WTC11 (cell line): ENCODE results near the gene NCF2.

Experiments used
- IRF2 ChIP-seq: sonication (generic); formaldehyde crosslinking; IDR thresholded peaks from 2 replicates; pipeline ENCODE4 v1.8.0; 2022; ENCODE audit warnings: low read depth, missing genetic modification reagents, borderline replicate concordance
- JUN ChIP-seq: sonication (generic); formaldehyde crosslinking; IDR thresholded peaks from 2 replicates; pipeline ENCODE4 v1.8.0; 2023; ENCODE audit warnings: mild to moderate bottlenecking, missing genetic modification reagents
- NR1H2 ChIP-seq: sonication (generic); formaldehyde crosslinking; IDR thresholded peaks from 2 replicates; pipeline ENCODE4 v1.9.0; 2021; ENCODE audit warnings: mild to moderate bottlenecking, moderate library complexity, missing genetic modification reagents
- ZNF138 ChIP-seq: sonication (generic); formaldehyde crosslinking; conservative IDR thresholded peaks from 2 replicates; pipeline ENCODE4 v1.8.1; 2022; ENCODE audit warnings: mild to moderate bottlenecking, moderate library complexity, missing genetic modification reagents
- TF ChIP-seq, protein P1 (sequence below): sonication (generic); formaldehyde crosslinking; IDR thresholded peaks from 2 replicates; pipeline ENCODE4 v1.8.0; 2022; ENCODE audit warnings: missing genetic modification reagents
- TF ChIP-seq, protein P2 (sequence below): fragments of 200-600 bp; IDR thresholded peaks from 2 replicates; pipeline ENCODE4 v1.8.0; 2022; ENCODE audit warnings: antibody characterized with exemption
- TF ChIP-seq, protein P3 (sequence below): sonication (generic); formaldehyde crosslinking; IDR thresholded peaks from 2 replicates; pipeline ENCODE4 v1.8.1; 2023; ENCODE audit warnings: mild to moderate bottlenecking, missing genetic modification reagents

DNA sequence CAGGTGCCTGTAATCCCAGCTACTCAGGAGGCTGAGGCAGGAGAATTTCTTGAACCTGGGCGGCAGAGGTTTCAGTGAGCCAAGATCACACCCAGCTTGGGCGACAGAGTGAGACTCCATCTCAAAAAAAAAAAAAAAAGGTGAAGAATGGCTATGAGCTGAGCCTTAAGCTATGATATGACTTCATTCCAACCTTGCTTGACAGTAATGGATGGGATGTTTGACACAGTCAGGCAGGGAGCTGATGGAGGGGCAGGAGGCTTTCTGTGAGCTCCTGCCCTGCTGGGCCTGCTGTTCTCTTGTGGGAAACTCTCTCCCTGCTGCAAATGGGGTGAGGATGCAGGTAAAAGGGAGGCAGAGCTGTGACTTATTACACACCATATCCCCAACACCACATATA, 27.6 kb downstream of the NCF2 start:
- no peak for TF ChIP-seq NR1H2 (CRISPR knock-in tag)
- TF ChIP-seq, protein P1, sequence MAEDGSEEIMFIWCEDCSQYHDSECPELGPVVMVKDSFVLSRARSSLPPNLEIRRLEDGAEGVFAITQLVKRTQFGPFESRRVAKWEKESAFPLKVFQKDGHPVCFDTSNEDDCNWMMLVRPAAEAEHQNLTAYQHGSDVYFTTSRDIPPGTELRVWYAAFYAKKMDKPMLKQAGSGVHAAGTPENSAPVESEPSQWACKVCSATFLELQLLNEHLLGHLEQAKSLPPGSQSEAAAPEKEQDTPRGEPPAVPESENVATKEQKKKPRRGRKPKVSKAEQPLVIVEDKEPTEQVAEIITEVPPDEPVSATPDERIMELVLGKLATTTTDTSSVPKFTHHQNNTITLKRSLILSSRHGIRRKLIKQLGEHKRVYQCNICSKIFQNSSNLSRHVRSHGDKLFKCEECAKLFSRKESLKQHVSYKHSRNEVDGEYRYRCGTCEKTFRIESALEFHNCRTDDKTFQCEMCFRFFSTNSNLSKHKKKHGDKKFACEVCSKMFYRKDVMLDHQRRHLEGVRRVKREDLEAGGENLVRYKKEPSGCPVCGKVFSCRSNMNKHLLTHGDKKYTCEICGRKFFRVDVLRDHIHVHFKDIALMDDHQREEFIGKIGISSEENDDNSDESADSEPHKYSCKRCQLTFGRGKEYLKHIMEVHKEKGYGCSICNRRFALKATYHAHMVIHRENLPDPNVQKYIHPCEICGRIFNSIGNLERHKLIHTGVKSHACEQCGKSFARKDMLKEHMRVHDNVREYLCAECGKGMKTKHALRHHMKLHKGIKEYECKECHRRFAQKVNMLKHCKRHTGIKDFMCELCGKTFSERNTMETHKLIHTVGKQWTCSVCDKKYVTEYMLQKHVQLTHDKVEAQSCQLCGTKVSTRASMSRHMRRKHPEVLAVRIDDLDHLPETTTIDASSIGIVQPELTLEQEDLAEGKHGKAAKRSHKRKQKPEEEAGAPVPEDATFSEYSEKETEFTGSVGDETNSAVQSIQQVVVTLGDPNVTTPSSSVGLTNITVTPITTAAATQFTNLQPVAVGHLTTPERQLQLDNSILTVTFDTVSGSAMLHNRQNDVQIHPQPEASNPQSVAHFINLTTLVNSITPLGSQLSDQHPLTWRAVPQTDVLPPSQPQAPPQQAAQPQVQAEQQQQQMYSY (CRISPR knock-in tag): no peak
- TF ChIP-seq, protein P2, sequence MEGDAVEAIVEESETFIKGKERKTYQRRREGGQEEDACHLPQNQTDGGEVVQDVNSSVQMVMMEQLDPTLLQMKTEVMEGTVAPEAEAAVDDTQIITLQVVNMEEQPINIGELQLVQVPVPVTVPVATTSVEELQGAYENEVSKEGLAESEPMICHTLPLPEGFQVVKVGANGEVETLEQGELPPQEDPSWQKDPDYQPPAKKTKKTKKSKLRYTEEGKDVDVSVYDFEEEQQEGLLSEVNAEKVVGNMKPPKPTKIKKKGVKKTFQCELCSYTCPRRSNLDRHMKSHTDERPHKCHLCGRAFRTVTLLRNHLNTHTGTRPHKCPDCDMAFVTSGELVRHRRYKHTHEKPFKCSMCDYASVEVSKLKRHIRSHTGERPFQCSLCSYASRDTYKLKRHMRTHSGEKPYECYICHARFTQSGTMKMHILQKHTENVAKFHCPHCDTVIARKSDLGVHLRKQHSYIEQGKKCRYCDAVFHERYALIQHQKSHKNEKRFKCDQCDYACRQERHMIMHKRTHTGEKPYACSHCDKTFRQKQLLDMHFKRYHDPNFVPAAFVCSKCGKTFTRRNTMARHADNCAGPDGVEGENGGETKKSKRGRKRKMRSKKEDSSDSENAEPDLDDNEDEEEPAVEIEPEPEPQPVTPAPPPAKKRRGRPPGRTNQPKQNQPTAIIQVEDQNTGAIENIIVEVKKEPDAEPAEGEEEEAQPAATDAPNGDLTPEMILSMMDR: no peak
- TF ChIP-seq, protein P3, sequence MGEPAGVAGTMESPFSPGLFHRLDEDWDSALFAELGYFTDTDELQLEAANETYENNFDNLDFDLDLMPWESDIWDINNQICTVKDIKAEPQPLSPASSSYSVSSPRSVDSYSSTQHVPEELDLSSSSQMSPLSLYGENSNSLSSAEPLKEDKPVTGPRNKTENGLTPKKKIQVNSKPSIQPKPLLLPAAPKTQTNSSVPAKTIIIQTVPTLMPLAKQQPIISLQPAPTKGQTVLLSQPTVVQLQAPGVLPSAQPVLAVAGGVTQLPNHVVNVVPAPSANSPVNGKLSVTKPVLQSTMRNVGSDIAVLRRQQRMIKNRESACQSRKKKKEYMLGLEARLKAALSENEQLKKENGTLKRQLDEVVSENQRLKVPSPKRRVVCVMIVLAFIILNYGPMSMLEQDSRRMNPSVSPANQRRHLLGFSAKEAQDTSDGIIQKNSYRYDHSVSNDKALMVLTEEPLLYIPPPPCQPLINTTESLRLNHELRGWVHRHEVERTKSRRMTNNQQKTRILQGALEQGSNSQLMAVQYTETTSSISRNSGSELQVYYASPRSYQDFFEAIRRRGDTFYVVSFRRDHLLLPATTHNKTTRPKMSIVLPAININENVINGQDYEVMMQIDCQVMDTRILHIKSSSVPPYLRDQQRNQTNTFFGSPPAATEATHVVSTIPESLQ (CRISPR knock-in tag): no peak
- no peak for TF ChIP-seq IRF2 (CRISPR knock-in tag)
- no peak for TF ChIP-seq ZNF138
- no peak for TF ChIP-seq JUN (CRISPR knock-in tag)
